Mesendoderm (in vitro differentiated cells): ENCODE measurements around the gene VEGFB.
A peak's percentile ranks its signal among the peaks of the same experiment; 100 is the strongest.

ENCODE experiments used
- DNase-seq: peaks from one replicate; pipeline ENCODE4 v3.0.0; 2013
- H2AK5ac ChIP-seq: 2 replicates; pipeline ENCODE4 v1.6.1; 2013; ENCODE audit warnings: low read length, inconsistent platforms
- H2BK120ac ChIP-seq: 2 replicates; pipeline ENCODE4 v1.6.1; 2013; ENCODE audit warnings: low read depth, mild to moderate bottlenecking, low read length, moderate library complexity, mixed read lengths
- H2BK15ac ChIP-seq: replicated peaks from 2 replicates; pipeline ENCODE4 v1.6.1; 2013; ENCODE audit warnings: low read depth, mild to moderate bottlenecking, moderate library complexity
- H2BK5ac ChIP-seq: 2 replicates; pipeline ENCODE4 v1.6.1; 2013; ENCODE audit warnings: low read length, inconsistent platforms
- H3K18ac ChIP-seq: 2 replicates; pipeline ENCODE4 v1.6.1; 2013; ENCODE audit warnings: mild to moderate bottlenecking, low read length, mixed read lengths
- H3K23ac ChIP-seq: one replicate; pipeline ENCODE4 v1.6.1; 2013; ENCODE audit warnings: low read length
- H3K27ac ChIP-seq: 2 replicates; pipeline ENCODE4 v1.5.1; 2013; ENCODE audit warnings: low read depth, mild to moderate bottlenecking, inconsistent platforms, low read length, moderate library complexity
- H3K27me3 ChIP-seq: 2 replicates; pipeline ENCODE4 v1.6.1; 2013; ENCODE audit warnings: low read length, control low read depth, mild to moderate bottlenecking, inconsistent platforms; ENCODE audit not compliant: insufficient read depth, poor library complexity
- H3K36me3 ChIP-seq: 2 replicates; pipeline ENCODE4 v1.6.1; 2013; ENCODE audit warnings: low read length, inconsistent platforms; ENCODE audit not compliant: control insufficient read depth, insufficient read depth
- H3K4ac ChIP-seq: one replicate; pipeline ENCODE4 v1.6.1; 2013; ENCODE audit warnings: low read depth, mild to moderate bottlenecking, low read length, moderate library complexity
- H3K4me1 ChIP-seq: 2 replicates; pipeline ENCODE4 v1.6.1; 2013; ENCODE audit warnings: low read depth, low read length, inconsistent platforms; ENCODE audit not compliant: control insufficient read depth
- H3K4me2 ChIP-seq: 2 replicates; pipeline ENCODE4 v1.6.1; 2013; ENCODE audit warnings: low read length
- H3K4me3 ChIP-seq: 2 replicates; pipeline ENCODE4 v1.5.1; 2013; ENCODE audit warnings: mild to moderate bottlenecking, low read length
- H3K56ac ChIP-seq: one replicate; pipeline ENCODE4 v1.6.1; 2013; ENCODE audit warnings: low read length
- H3K79me1 ChIP-seq: 2 replicates; pipeline ENCODE4 v1.6.1; 2013; ENCODE audit warnings: low read length, inconsistent platforms
- H3K79me2 ChIP-seq: 2 replicates; pipeline ENCODE4 v1.6.1; 2013; ENCODE audit warnings: mild to moderate bottlenecking, low read length; ENCODE audit not compliant: control insufficient read depth, insufficient read depth
- H3K9ac ChIP-seq: 2 replicates; pipeline ENCODE4 v1.6.1; 2013; ENCODE audit warnings: low read length, inconsistent platforms
- H4K5ac ChIP-seq: one replicate; pipeline ENCODE4 v1.6.1; 2013; ENCODE audit warnings: low read length
- H4K8ac ChIP-seq: one replicate; pipeline ENCODE4 v1.6.1; 2013; ENCODE audit warnings: low read depth, mild to moderate bottlenecking, control low read depth, low read length, moderate library complexity
- WGBS: extraction: QIAGEN DNeasy Blood & Tissue Kit; methylation state at CpG from one replicate; pipeline ENCODE4 v1.1.7; 2013; ENCODE audit warnings: low lambda C conversion rate, missing lambda C conversion rate; ENCODE audit not compliant: insufficient coverage; ENCODE audit errors: extremely low coverage; 5-methylcytosine and 5-hydroxymethylcytosine counted together

Gene VEGFB

GRCh38 chr11:64285885-64286800 lies 51.8 kb downstream of the VEGFB start:
- no peak for DNase-seq

GRCh38 chr11:64286801-64287159 lies 52.4 kb downstream of the VEGFB start:
- Histone ChIP-seq H3K4me3 (no peak overlapping the region), H3K4me1 (peaks cover 6% of the 10 kb centered on the region), H4K5ac (no peak overlapping the region), H3K23ac (no peak overlapping the region), H3K27ac (no peak overlapping the region), H3K36me3 (no peaks in the 10 kb centered on the region), H2AK5ac (no peak overlapping the region), H4K8ac (no peak overlapping the region), H3K4ac (no peak overlapping the region), H3K79me1 (no peaks in the 10 kb centered on the region), H3K79me2 (no peaks in the 10 kb centered on the region), H2BK15ac (no peak overlapping the region), H3K27me3 (peaks cover 17% of the 10 kb centered on the region), H3K4me2 (no peak overlapping the region), H3K9ac (no peak overlapping the region), H3K56ac (no peak overlapping the region), H2BK5ac (no peak overlapping the region), H3K18ac (no peak overlapping the region), H2BK120ac (no peak overlapping the region)
- DNase-seq = no peak
- WGBS = no CpG with 5 or more reads among the region's 9 CpGs

More at GRCh38 chr11:64285885-64286800, 51.8 kb downstream of the VEGFB start:
- Histone ChIP-seq H3K4ac (peak overlapping the region; percentile 41), H4K5ac (no peak overlapping the region), H2BK120ac (no peak overlapping the region), H2BK15ac (no peak overlapping the region), H3K79me1 (no peaks in the 10 kb centered on the region), H3K27me3 (peaks cover 11% of the 10 kb centered on the region), H3K23ac (peak overlapping the region; percentile 11), H3K4me1 (peaks cover 6% of the 10 kb centered on the region), H3K9ac (peak overlapping the region; percentile 92), H3K4me2 (peak overlapping the region; percentile 61), H3K27ac (no peak overlapping the region), H4K8ac (no peak overlapping the region), H2AK5ac (no peak overlapping the region), H3K79me2 (no peaks in the 10 kb centered on the region), H3K18ac (peak overlapping the region; percentile 71), H2BK5ac (no peak overlapping the region), H3K4me3 (peak overlapping the region; percentile 29), H3K56ac (peak overlapping the region; percentile 88), H3K36me3 (no peaks in the 10 kb centered on the region)
- whole genome bisulfite sequencing = no CpG with 5 or more reads among the region's 40 CpGs

- no peak overlapping the region for H2BK15ac ChIP-seq
- no peak overlapping the region for H3K9ac ChIP-seq
- H2AK5ac ChIP-seq = no peak overlapping the region
- no peaks in the 10 kb centered on the region for H3K79me2 ChIP-seq
- no peak overlapping the region for H4K8ac ChIP-seq
- no CpG with 5 or more reads among the region's 33 CpGs for WGBS
- no peak overlapping the region for H3K4me3 ChIP-seq
- H2BK5ac ChIP-seq = no peak overlapping the region
- H3K4me1 ChIP-seq = peaks cover 6% of the 10 kb centered on the region
- peaks cover 28% of the 10 kb centered on the region for H3K27me3 ChIP-seq
- DNase-seq = no peak
- H3K4me2 ChIP-seq = no peak overlapping the region
- H3K4ac ChIP-seq = no peak overlapping the region
- no peak overlapping the region for H3K23ac ChIP-seq
- no peak overlapping the region for H3K56ac ChIP-seq
- H3K27ac ChIP-seq = no peak overlapping the region
- H3K36me3 ChIP-seq = no peaks in the 10 kb centered on the region
- H3K79me1 ChIP-seq = no peaks in the 10 kb centered on the region
- H3K18ac ChIP-seq = no peak overlapping the region
- H2BK120ac ChIP-seq = no peak overlapping the region
- H4K5ac ChIP-seq = no peak overlapping the region
These were observed 53.4 kb downstream of the VEGFB start for GRCh38 chr11:64287676-64288352.

- H2AK5ac ChIP-seq = no peak overlapping the region
- WGBS = no CpG with 5 or more reads among the region's 9 CpGs
These were observed 54.0 kb downstream of the VEGFB start for GRCh38 chr11:64288353-64288750.

More at GRCh38 chr11:64288353-64288750, 54.0 kb downstream of the VEGFB start:
- Histone ChIP-seq H3K4ac (no peak overlapping the region), H4K8ac (no peak overlapping the region), H3K23ac (no peak overlapping the region), H3K4me3 (no peak overlapping the region), H3K18ac (no peak overlapping the region), H3K36me3 (no peaks in the 10 kb centered on the region), H4K5ac (no peak overlapping the region), H3K56ac (no peak overlapping the region), H3K4me1 (peaks cover 6% of the 10 kb centered on the region), H3K9ac (no peak overlapping the region), H2BK5ac (no peak overlapping the region), H3K4me2 (no peak overlapping the region), H2BK15ac (no peak overlapping the region), H3K27me3 (peaks cover 33% of the 10 kb centered on the region), H3K79me1 (no peaks in the 10 kb centered on the region), H3K79me2 (no peaks in the 10 kb centered on the region), H2BK120ac (no peak overlapping the region), H3K27ac (no peak overlapping the region)
- DNase-seq = no peak
